ENCODE data around the gene CRIM1. TPM values are rescaled to one million over a fixed set of nuclear protein-coding genes. Genes with fewer than 3 reads are reported as not detected.

The CRIM1 gene
- total RNA-seq, 1 experiment from 2014 or later, result 27.6 TPM

DNA sequence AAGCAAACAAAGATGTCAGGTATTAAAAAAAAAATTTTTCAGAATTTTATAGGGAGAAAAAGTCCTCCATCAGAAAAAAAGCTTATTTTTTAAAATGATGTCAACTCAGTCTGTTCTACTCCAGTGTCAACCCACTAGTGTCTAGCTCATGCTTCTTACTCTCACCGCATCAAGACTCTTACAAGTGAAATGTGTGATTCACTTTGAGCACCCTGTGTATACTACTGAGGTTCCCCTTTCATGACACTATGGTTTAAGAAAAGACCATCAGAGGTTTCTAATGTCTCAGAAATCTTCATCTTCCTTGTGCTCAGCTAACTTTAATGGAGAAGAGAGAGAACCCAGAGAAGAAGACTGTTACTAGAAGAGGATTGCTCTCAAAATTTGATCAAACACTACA is 199.0 kb downstream of the CRIM1 start:
- WGBS (ENCODE audit: extremely low coverage, insufficient read length, low lambda C conversion rate), result no CpG with 5 or more reads among the region's 1 CpG
- Mint-ChIP-seq H3K9me3 (no peaks in the 10 kb centered on the region), H3K4me1 (peaks cover 5% of the 10 kb centered on the region in 2 experiments), H3K27me3 (ENCODE audit: low read depth) (no peaks in the 10 kb centered on the region), H3K36me3 (ENCODE audit: insufficient read depth in 1 of 3, low read depth in 3 of 3) (peaks cover 6 to 30% (median 29%) of the 10 kb centered on the region in 3 experiments; a peak in 6 of 7 replicates), H3K27ac (no peak overlapping the region), H3K4me3 (no peak overlapping the region)
- Histone ChIP-seq H3K56ac (ENCODE audit: insufficient read length, low read depth, low read length) (no peak overlapping the region), H3K9me3 (ENCODE audit: control insufficient read depth, low read depth, low read length) (no peaks in the 10 kb centered on the region), H4K5ac (ENCODE audit: insufficient read length, low read depth, low read length) (no peak overlapping the region), H3K18ac (ENCODE audit: insufficient read length, low read depth, low read length) (no peak overlapping the region), H2BK12ac (ENCODE audit: insufficient read length, low read depth, low read length) (no peak overlapping the region), H4K8ac (replicated peaks; ENCODE audit: insufficient read length, low read depth, low read length) (no peak overlapping the region), H3T11ph (ENCODE audit: low read length) (no peak overlapping the region), H3K79me2 (ENCODE audit: insufficient read depth, low read length) (no peaks in the 10 kb centered on the region), H2BK20ac (ENCODE audit: low read depth, low read length, poor library complexity, severe bottlenecking) (no peak overlapping the region), H3K4me2 (ENCODE audit: insufficient read depth, insufficient read length, low read length) (no peak overlapping the region), H4K91ac (ENCODE audit: insufficient read length, low read depth, low read length) (no peak overlapping the region), H3K4ac (ENCODE audit: low read depth, low read length) (no peak overlapping the region), H3K23me2 (ENCODE audit: insufficient read length, low read depth, low read length, poor library complexity, severe bottlenecking) (no peaks in the 10 kb centered on the region), H2BK120ac (ENCODE audit: low read depth, low read length, poor library complexity, severe bottlenecking) (no peak overlapping the region), H2AK5ac (ENCODE audit: insufficient read length, low read length) (no peak overlapping the region), H3K27ac (ENCODE audit: insufficient read length, low read depth, low read length) (no peak overlapping the region), H2BK15ac (ENCODE audit: low read depth, low read length) (no peak overlapping the region), H4K20me1 (ENCODE audit: control insufficient read depth, insufficient read depth, insufficient read length) (no peaks in the 10 kb centered on the region), H3K14ac (ENCODE audit: insufficient read depth, low read length) (no peak overlapping the region), H2BK5ac (ENCODE audit: insufficient read length, low read length) (no peak overlapping the region), H2AFZ (ENCODE audit: low read length) (no peak overlapping the region), H3K27me3 (ENCODE audit: insufficient read depth, low read length) (no peaks in the 10 kb centered on the region), H3K23ac (ENCODE audit: insufficient read length, low read depth, low read length) (no peak overlapping the region), H3K9ac (ENCODE audit: extremely low read depth, insufficient read length, low read length) (no peak overlapping the region), H3K79me1 (ENCODE audit: insufficient read depth, low read depth, low read length, poor library complexity, severe bottlenecking) (no peaks in the 10 kb centered on the region), H3K4me1 (ENCODE audit: insufficient read depth, low read length) (no peaks in the 10 kb centered on the region)
- no peak for DNase-seq
- no peak for TF ChIP-seq CTCF (conservative IDR thresholded peaks at IDR 0.05)
